Spleen (tissue), 11 donors: ENCODE results near the gene TRIM58. TPM values are rescaled to one million over a fixed set of nuclear protein-coding genes. Genes with fewer than 3 reads are reported as not detected.

Experiments
- DNase-seq: peaks from one replicate; pipeline ENCODE4 v3.0.0-alpha.2; 2020
- H3K27ac ChIP-seq, 8 donors: fragments of 200-600 bp; sonication (generic) in 7 of 8; 1 replicate in 4 of 8; 2 replicates in 4 of 8; pipeline versions ENCODE4 v1.5.0 to v1.8.0; 2016 to 2021; ENCODE audit warnings: inconsistent platforms in 4 of 8, mild to moderate bottlenecking in 4 of 8, moderate library complexity in 1 of 8
- H3K27me3 ChIP-seq, 7 donors: fragments of 200-600 bp; sonication (generic) in 6 of 7; replicated peaks in 1 of 7; 1 replicate in 4 of 7; 2 replicates in 3 of 7; pipeline versions ENCODE4 v1.5.0 to v1.8.0; 2016 to 2021; ENCODE audit warnings: inconsistent platforms in 3 of 7, mild to moderate bottlenecking in 1 of 7
- H3K36me3 ChIP-seq, 6 donors: fragments of 200-600 bp; sonication (generic) in 5 of 6; 1 replicate in 4 of 6; 2 replicates in 2 of 6; pipeline versions ENCODE4 v1.5.0 to v1.8.0; 2016 to 2021; ENCODE audit warnings: inconsistent platforms in 2 of 6
- H3K4me1 ChIP-seq, 6 donors: fragments of 200-600 bp; sonication (generic) in 5 of 6; 1 replicate in 3 of 6; 2 replicates in 3 of 6; pipeline versions ENCODE4 v1.5.0 to v1.8.0; 2016 to 2021; ENCODE audit warnings: inconsistent platforms in 3 of 6
- H3K4me3 ChIP-seq, 8 donors: fragments of 200-600 bp; sonication (generic) in 7 of 8; 1 replicate in 4 of 8; 2 replicates in 4 of 8; pipeline versions ENCODE4 v1.5.0 to v1.8.0; 2016 to 2021; ENCODE audit warnings: inconsistent platforms in 4 of 8, mild to moderate bottlenecking in 4 of 8, moderate library complexity in 2 of 8
- H3K9me3 ChIP-seq, 8 donors: fragments of 200-600 bp; sonication (generic) in 7 of 8; 1 replicate in 4 of 8; 2 replicates in 4 of 8; pipeline versions ENCODE4 v1.5.0 to v1.8.0; 2016 to 2021; ENCODE audit warnings: inconsistent platforms in 4 of 8
- POLR2A ChIP-seq, 3 donors: fragments of 450-650 bp; IDR thresholded peaks; one replicate each; pipeline ENCODE4 v1.5.1; 2017; ENCODE audit warnings: antibody characterized with exemption in 3 of 3, mild to moderate bottlenecking in 1 of 3
- POLR2AphosphoS5 ChIP-seq, 3 donors: sonication (generic); formaldehyde crosslinking; IDR thresholded peaks; one replicate each; pipeline ENCODE4 v1.5.1; 2017; ENCODE audit warnings: antibody characterized with exemption in 3 of 3
- WGBS, 5 donors: extraction: QIAGEN DNeasy Blood & Tissue Kit in 3 of 5; methylation state at CpG; one replicate each; pipeline versions ENCODE4 v1.1.5 to v1.1.7; 2013 to 2018; 5-methylcytosine and 5-hydroxymethylcytosine counted together
- intact Hi-C: fragments of 100-400 bp; cut with DNase I; formaldehyde crosslinking; loops from one replicate; pipeline ENCODE4 v1.15.0; 2023; ENCODE audit warnings: low total_unique reads
- polyA plus RNA-seq, 3 donors: library from polyadenylated mRNA; stranded (reverse); fragments of 200-250 nt; gene quantifications; one replicate each; pipeline ENCODE4 v1.2.1, GENCODE V29; 2013
- total RNA-seq, 7 donors: library from RNA; depleted of rRNA in 3 of 7; stranded (reverse); fragments of >200 nt in 3 of 7; fragmentation: NEBNext Ultra II Directional in 4 of 7; extraction: Animal tissue kit (Norgen Biotek cat#: 25700) in 4 of 7; gene quantifications; one replicate each; pipeline versions ENCODE4 v1.1.0 to v1.2.1, GENCODE V29; 2016 to 2021
- TF ChIP-seq, protein P1 (sequence below), 11 experiments: fragments of 200-600 bp in 7 of 11; fragments of 450-650 bp in 4 of 11; sonication (generic) in 4 of 11; IDR thresholded peaks in 8 of 11; conservative IDR thresholded peaks in 3 of 11; 1 replicate in 7 of 11; 2 replicates in 4 of 11; pipeline versions ENCODE4 v1.4.0 to v1.8.0; 2016 to 2021; ENCODE audit warnings: antibody characterized with exemption in 11 of 11, inconsistent platforms in 4 of 11, mild to moderate bottlenecking in 1 of 11
- donor health status: healthy with polysubstance abuse.
- donor health status: DM: no; HTN: no; CAD: no; lungs with moderate emphysema.
- donor health status: DM: no; HTN: no; CAD: no.
- donor health status: Bipolar disorder and iron deficiency.
- donor health status: healthy.
- donor health status: DM: no; HTN: no; CAD: no.
- donor health status: DM: yes; HTN: yes; CAD: no.

Gene TRIM58
- total and polyA plus RNA-seq, 10 donors = 0.17 to 68.8 (median 5.8) TPM

DNA sequence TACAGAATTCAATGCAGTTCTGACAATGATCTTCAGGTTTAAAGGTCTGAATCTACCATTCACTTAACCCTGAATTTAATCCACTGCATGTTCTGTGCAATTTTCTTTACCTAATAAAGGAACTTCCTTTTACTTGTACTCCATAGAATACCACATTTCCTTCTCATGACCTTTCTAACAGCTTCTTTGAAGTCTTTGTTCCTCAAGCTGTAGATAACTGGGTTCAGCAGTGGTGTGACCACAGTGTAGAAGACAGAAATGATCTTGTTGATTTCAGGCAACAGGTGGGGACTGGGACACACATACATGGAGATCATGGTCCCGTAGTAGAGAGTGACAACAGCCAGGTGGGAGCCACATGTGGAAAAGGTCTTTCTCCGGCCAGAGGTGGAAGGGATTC is 16.2 kb upstream of the TRIM58 start:
- Histone ChIP-seq H3K27ac (no peak overlapping the region), H3K4me1 (no peaks in the 10 kb centered on the region), H3K9me3 (no peaks in the 10 kb centered on the region), H3K36me3 (no peaks in the 10 kb centered on the region), H3K4me3 (no peak overlapping the region), H3K27me3 (no peaks in the 10 kb centered on the region)
- DNase-seq = no peak
- intact Hi-C loops = no loop called here
- TF ChIP-seq POLR2A (IDR thresholded peaks at IDR 0.05) (no peak), POLR2AphosphoS5 (IDR thresholded peaks at IDR 0.05) (no peak)
- TF ChIP-seq, protein P1, sequence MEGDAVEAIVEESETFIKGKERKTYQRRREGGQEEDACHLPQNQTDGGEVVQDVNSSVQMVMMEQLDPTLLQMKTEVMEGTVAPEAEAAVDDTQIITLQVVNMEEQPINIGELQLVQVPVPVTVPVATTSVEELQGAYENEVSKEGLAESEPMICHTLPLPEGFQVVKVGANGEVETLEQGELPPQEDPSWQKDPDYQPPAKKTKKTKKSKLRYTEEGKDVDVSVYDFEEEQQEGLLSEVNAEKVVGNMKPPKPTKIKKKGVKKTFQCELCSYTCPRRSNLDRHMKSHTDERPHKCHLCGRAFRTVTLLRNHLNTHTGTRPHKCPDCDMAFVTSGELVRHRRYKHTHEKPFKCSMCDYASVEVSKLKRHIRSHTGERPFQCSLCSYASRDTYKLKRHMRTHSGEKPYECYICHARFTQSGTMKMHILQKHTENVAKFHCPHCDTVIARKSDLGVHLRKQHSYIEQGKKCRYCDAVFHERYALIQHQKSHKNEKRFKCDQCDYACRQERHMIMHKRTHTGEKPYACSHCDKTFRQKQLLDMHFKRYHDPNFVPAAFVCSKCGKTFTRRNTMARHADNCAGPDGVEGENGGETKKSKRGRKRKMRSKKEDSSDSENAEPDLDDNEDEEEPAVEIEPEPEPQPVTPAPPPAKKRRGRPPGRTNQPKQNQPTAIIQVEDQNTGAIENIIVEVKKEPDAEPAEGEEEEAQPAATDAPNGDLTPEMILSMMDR (IDR thresholded peaks at IDR 0.05 in 8 of 11, conservative IDR thresholded peaks at IDR 0.05 in 3 of 11) = no peak
- 58 to 84% (median 68%) methylated on average over 2 of the region's 2 CpGs for WGBS, 5 donors

DNA sequence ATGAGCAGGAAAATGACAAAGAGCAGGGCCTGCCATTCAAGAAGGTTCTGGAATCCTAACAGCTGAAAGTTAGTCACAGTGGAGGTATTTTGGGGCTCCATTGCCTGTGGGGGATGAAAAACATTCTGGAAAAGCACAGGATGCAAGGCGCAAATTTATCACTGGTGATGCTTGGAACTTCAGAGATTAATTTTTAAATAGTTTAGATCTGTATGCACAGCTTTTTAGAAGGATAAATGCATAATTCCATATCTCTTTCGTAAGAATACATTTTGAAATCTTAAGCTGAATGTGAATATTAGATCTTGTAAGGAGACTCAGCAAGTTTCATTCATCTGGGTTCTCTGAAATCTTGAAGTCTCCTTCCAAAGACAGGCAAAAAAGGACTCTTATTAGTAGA is 15.2 kb upstream of the TRIM58 start, which contains the start of gene OR11L1:
TSS of gene OR11L1 (minus strand) at position 101 of the 400 bp plus-strand sequence. CDS start at position 101, 0 bp downstream.
- Histone ChIP-seq H3K27me3 (no peaks in the 10 kb centered on the region), H3K27ac (no peak within 1 kb of the TSS), H3K36me3 (no peaks in the 10 kb centered on the region), H3K4me3 (no peak within 1 kb of the TSS), H3K9me3 (no peaks in the 10 kb centered on the region), H3K4me1 (no peaks in the 10 kb centered on the region)
- intact Hi-C loops = no loop called here
- TF ChIP-seq, protein P1 (IDR thresholded peaks at IDR 0.05 in 8 of 11, conservative IDR thresholded peaks at IDR 0.05 in 3 of 11) = no peak
- TF ChIP-seq POLR2A (IDR thresholded peaks at IDR 0.05) = no peak
- no peak for TF ChIP-seq POLR2AphosphoS5 (IDR thresholded peaks at IDR 0.05)
- WGBS, 5 donors = 85 to 93% (median 91%) methylated on average over 2 of the region's 2 CpGs
- DNase-seq = no peak

DNA sequence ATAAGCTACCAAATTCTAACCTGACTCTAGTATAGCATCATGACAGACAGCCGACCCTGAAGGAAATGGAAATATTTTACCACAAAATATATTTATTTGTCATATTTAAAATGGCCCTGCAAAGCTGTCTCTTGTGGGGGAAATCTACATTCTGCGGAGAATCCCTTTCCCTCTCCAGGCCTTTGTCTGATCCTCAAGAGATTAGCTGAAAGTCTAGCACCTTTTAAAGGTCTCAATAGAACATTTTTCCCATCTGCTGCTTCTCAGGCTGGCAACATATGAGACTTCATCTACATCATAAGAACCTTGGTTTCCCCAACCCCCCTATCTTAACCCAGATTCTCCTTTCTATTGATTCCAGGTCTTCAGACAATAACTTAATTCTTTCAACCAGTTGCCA is 13.6 kb upstream of the TRIM58 start:
- Histone ChIP-seq H3K4me3 (no peak overlapping the region), H3K4me1 (no peaks in the 10 kb centered on the region), H3K27me3 (no peaks in the 10 kb centered on the region), H3K36me3 (no peaks in the 10 kb centered on the region), H3K27ac (no peak overlapping the region), H3K9me3 (no peaks in the 10 kb centered on the region)
- WGBS, 5 donors = 46 to 93% (median 67%) methylated on average over 2 of the region's 2 CpGs
- intact Hi-C loops = no loop called here
- TF ChIP-seq, protein P1 (IDR thresholded peaks at IDR 0.05 in 8 of 11, conservative IDR thresholded peaks at IDR 0.05 in 3 of 11) = no peak
- TF ChIP-seq POLR2AphosphoS5 (IDR thresholded peaks at IDR 0.05) (no peak), POLR2A (IDR thresholded peaks at IDR 0.05) (no peak)
- DNase-seq = no peak

DNA sequence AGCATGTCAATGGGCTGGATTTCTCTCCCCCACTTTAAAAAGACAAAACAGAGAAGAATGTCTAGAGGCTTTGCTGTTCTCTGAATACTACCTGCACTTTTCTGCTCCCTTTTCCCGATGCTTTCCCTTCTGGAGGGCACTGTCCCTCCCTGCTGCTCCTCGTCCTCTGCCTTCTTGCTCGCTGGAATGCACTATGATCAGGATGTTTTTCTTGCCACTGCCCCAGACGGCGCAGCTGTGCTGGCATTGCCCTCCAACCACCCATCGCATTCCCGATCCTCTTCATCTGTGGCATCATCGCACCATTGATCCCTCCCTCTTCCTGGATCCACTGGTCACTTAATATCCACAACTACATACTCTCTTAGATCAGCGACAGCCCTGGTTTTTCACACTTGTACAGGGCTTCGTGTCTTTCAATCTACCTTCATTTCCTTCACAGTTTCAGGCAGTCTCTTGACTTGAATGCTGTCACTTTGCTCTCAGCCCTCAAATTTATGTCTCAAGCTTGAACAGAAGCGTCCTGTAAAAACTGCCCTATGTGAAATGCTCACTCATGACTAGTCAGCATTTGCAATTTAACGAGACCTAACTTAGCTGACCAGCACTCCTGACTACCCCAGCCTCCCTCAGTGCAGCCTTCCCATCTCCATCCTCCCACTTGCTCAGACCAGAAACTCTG is 11.8 kb upstream of the TRIM58 start:
- 77 to 87% (median 81%) methylated on average over 12 of the region's 12 CpGs for WGBS, 5 donors

More for the DNA sequence above, 11.8 kb upstream of the TRIM58 start:
- Histone ChIP-seq H3K27ac (no peak overlapping the region), H3K27me3 (no peaks in the 10 kb centered on the region), H3K4me3 (no peak overlapping the region), H3K9me3 (no peaks in the 10 kb centered on the region), H3K4me1 (no peaks in the 10 kb centered on the region), H3K36me3 (no peaks in the 10 kb centered on the region)
- TF ChIP-seq POLR2A (IDR thresholded peaks at IDR 0.05) = no peak
- TF ChIP-seq, protein P1 (IDR thresholded peaks at IDR 0.05 in 8 of 11, conservative IDR thresholded peaks at IDR 0.05 in 3 of 11) = no peak
- TF ChIP-seq POLR2AphosphoS5 (IDR thresholded peaks at IDR 0.05) = no peak
- intact Hi-C loops = no loop called here
- DNase-seq = no peak
